ENCODE data around the gene CDK19.

The CDK19 gene

DNA sequence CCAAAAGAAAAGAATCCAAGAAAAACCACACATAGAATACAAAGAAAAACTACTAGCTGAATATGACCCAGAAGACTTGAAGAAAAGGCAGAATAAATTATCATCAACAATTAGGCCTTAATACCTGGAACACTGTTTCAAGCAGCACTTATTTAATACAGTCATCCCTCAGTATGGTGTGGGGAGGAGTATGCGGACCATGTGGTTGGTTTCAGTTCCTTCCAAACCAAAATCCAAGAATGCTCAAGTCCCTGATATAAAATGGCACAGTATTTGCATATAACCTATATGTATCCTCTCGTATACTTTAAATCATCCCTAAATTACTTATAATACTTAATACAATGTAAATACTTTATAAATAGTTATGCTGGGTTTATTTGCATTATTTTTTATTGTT is 16.1 kb downstream of the CDK19 start:
- Histone ChIP-seq H3K4me1 (ENCODE audit: control insufficient read depth in 2 of 2, insufficient read depth in 2 of 2, low read length in 2 of 2) (no peaks in the 10 kb centered on the region), H3K27ac (ENCODE audit: low read depth in 2 of 2, low read length in 2 of 2) (no peak overlapping the region), H3K4me3 (ENCODE audit: low read length in 2 of 2) (no peak overlapping the region), H3K36me3 (ENCODE audit: control insufficient read depth in 2 of 2, insufficient read depth in 2 of 2, low read length in 2 of 2) (no peaks in the 10 kb centered on the region), H3K27me3 (ENCODE audit: control insufficient read depth in 2 of 2, insufficient read depth in 2 of 2, low read length in 2 of 2) (no peaks in the 10 kb centered on the region), H3K9ac (ENCODE audit: low read depth in 1 of 2, low read length in 2 of 2) (no peak overlapping the region), H3K9me3 (ENCODE audit: control insufficient read depth in 2 of 2, low read length in 2 of 2) (peaks cover 0 to 3% of the 10 kb centered on the region in 2 donors)

GRCh38 chr6:110795271-110795670 is 20.0 kb downstream of the CDK19 start:
- no peaks in the 10 kb centered on the region for H3K9me3 ChIP-seq (ENCODE audit: control insufficient read depth in 2 of 2, low read length in 2 of 2)
- H3K4me3 ChIP-seq (ENCODE audit: low read length in 2 of 2), result no peak overlapping the region
- H3K4me1 ChIP-seq (ENCODE audit: control insufficient read depth in 2 of 2, insufficient read depth in 2 of 2, low read length in 2 of 2), result no peaks in the 10 kb centered on the region

DNA sequence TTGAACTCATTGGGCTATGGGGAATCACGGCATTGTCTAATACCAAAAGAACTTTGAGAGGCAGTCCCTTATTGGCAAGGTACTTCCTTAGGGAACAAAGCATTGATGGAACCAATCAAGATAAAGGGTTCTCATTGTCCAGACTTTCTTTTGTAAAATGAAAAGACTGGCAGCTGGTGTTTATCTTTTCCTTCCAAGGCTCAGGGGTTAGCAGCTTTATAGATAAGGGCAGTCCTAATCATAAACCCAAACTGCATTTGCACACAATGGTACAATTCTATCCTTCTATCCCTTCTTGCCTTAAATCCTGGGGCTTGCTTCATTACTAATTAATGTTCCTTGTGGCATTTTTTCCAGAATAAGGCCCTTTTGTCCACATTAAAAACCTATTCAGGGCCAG is 28.6 kb downstream of the CDK19 start:
- Histone ChIP-seq H3K9ac (ENCODE audit: low read depth in 1 of 2, low read length in 2 of 2) (no peak overlapping the region), H3K4me1 (ENCODE audit: control insufficient read depth in 2 of 2, insufficient read depth in 2 of 2, low read length in 2 of 2) (no peaks in the 10 kb centered on the region), H3K27ac (ENCODE audit: low read depth in 2 of 2, low read length in 2 of 2) (no peak overlapping the region), H3K36me3 (ENCODE audit: control insufficient read depth in 2 of 2, insufficient read depth in 2 of 2, low read length in 2 of 2) (no peaks in the 10 kb centered on the region), H3K4me3 (ENCODE audit: low read length in 2 of 2) (no peak overlapping the region), H3K9me3 (ENCODE audit: control insufficient read depth in 2 of 2, low read length in 2 of 2) (peaks cover 0 to 9% of the 10 kb centered on the region in 2 donors), H3K27me3 (ENCODE audit: control insufficient read depth in 2 of 2, insufficient read depth in 2 of 2, low read length in 2 of 2) (no peaks in the 10 kb centered on the region)

More at GRCh38 chr6:110795271-110795670, 20.0 kb downstream of the CDK19 start:
- H3K36me3 ChIP-seq (ENCODE audit: control insufficient read depth in 2 of 2, insufficient read depth in 2 of 2, low read length in 2 of 2), result no peaks in the 10 kb centered on the region
- H3K9ac ChIP-seq (ENCODE audit: low read depth in 1 of 2, low read length in 2 of 2), result no peak overlapping the region
- no peaks in the 10 kb centered on the region for H3K27me3 ChIP-seq (ENCODE audit: control insufficient read depth in 2 of 2, insufficient read depth in 2 of 2, low read length in 2 of 2)
- no peak overlapping the region for H3K27ac ChIP-seq (ENCODE audit: low read depth in 2 of 2, low read length in 2 of 2)

- H3K27ac ChIP-seq (ENCODE audit: low read depth in 2 of 2, low read length in 2 of 2), result no peak overlapping the region
- no peak overlapping the region for H3K4me3 ChIP-seq (ENCODE audit: low read length in 2 of 2)
Observed at GRCh38 chr6:110786271-110786670, 29.0 kb downstream of the CDK19 start.

DNA sequence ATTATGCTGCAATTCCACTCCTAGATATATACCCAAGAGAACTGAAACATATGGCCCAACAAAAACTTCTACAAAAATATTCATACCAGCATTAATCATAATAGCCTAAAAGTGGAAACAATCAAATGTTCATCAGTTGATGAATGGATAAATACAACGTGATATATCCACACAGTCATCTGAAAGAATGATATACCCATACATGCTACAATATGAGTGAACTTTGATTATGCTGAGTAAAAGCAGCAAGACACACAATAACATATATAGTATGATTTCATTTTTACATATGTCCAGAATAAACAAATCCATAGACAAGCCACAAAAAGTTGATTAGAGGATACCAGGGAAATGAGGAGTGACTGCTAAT is 30.7 kb downstream of the CDK19 start:
- Histone ChIP-seq H3K36me3 (ENCODE audit: control insufficient read depth in 2 of 2, insufficient read depth in 2 of 2, low read length in 2 of 2) (no peaks in the 10 kb centered on the region), H3K4me3 (ENCODE audit: low read length in 2 of 2) (no peak overlapping the region), H3K9ac (ENCODE audit: low read depth in 1 of 2, low read length in 2 of 2) (no peak overlapping the region), H3K27ac (ENCODE audit: low read depth in 2 of 2, low read length in 2 of 2) (no peak overlapping the region), H3K27me3 (ENCODE audit: control insufficient read depth in 2 of 2, insufficient read depth in 2 of 2, low read length in 2 of 2) (no peaks in the 10 kb centered on the region), H3K4me1 (ENCODE audit: control insufficient read depth in 2 of 2, insufficient read depth in 2 of 2, low read length in 2 of 2) (no peaks in the 10 kb centered on the region), H3K9me3 (ENCODE audit: control insufficient read depth in 2 of 2, low read length in 2 of 2) (peaks cover 0 to 9% of the 10 kb centered on the region in 2 donors)

More at GRCh38 chr6:110786271-110786670, 29.0 kb downstream of the CDK19 start:
- Histone ChIP-seq H3K4me1 (ENCODE audit: control insufficient read depth in 2 of 2, insufficient read depth in 2 of 2, low read length in 2 of 2) (no peaks in the 10 kb centered on the region), H3K36me3 (ENCODE audit: control insufficient read depth in 2 of 2, insufficient read depth in 2 of 2, low read length in 2 of 2) (no peaks in the 10 kb centered on the region), H3K9me3 (ENCODE audit: control insufficient read depth in 2 of 2, low read length in 2 of 2) (peaks cover 0 to 9% of the 10 kb centered on the region in 2 donors), H3K27me3 (ENCODE audit: control insufficient read depth in 2 of 2, insufficient read depth in 2 of 2, low read length in 2 of 2) (no peaks in the 10 kb centered on the region), H3K9ac (ENCODE audit: low read depth in 1 of 2, low read length in 2 of 2) (no peak overlapping the region)

DNA sequence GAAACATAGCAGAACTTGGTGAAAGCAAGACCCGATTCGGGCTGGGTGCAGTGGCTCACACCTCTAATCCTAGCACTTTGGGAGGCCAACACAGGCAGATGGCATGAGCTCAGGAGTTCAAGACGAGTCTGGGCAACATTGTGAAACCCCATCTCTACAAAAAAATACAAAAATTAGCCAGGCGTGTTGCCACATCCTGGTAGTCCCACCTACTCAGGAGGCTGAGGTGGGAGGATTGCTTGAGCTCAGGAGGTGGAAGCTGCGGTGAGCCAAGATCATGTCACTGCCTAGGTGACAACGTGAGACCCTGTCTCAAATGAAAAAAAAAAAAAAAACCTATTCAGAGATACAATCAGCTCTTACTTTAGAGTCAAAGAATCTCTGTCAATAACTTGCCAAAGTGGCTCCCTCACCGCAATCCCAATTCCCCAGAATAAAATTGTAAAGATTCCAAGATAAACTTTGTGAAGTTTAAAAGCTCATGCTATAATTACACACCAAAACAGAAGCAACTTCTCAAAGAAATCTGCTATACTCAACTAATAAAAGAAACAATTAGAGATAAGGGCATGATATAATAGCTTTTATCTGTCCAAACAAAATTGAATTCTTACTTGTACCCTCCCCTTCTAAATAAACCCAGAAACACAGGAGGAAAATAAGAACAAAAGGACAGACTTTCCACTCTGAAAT is 33.6 kb downstream of the CDK19 start:
- Histone ChIP-seq H3K27me3 (ENCODE audit: control insufficient read depth in 2 of 2, insufficient read depth in 2 of 2, low read length in 2 of 2) (no peaks in the 10 kb centered on the region), H3K27ac (ENCODE audit: low read depth in 2 of 2, low read length in 2 of 2) (no peak overlapping the region), H3K4me3 (ENCODE audit: low read length in 2 of 2) (no peak overlapping the region)

DNA sequence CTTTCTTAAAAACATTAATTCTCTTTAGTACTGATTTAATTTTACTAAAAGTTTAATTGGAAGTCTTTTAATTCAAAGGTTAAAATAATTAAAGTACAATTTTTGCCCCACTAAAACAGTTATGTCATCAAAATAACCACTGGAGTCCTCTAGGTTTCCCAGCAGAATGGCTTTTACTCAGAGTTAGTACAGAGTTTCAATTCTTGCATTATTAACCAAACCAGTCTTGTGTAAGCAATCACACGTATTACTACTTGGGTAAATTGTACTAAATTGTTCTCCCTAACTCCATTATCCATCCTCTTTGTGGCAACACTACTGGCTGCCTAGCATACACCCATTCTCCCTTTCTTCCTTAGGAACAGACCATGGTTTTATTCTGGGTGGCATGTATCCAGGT is 36.9 kb downstream of the CDK19 start:
- Histone ChIP-seq H3K36me3 (ENCODE audit: control insufficient read depth in 2 of 2, insufficient read depth in 2 of 2, low read length in 2 of 2) (no peaks in the 10 kb centered on the region), H3K9ac (ENCODE audit: low read depth in 1 of 2, low read length in 2 of 2) (no peak overlapping the region), H3K27ac (ENCODE audit: low read depth in 2 of 2, low read length in 2 of 2) (no peak overlapping the region), H3K9me3 (ENCODE audit: control insufficient read depth in 2 of 2, low read length in 2 of 2) (no peaks in the 10 kb centered on the region), H3K4me1 (ENCODE audit: control insufficient read depth in 2 of 2, insufficient read depth in 2 of 2, low read length in 2 of 2) (no peaks in the 10 kb centered on the region), H3K27me3 (ENCODE audit: control insufficient read depth in 2 of 2, insufficient read depth in 2 of 2, low read length in 2 of 2) (no peaks in the 10 kb centered on the region), H3K4me3 (ENCODE audit: low read length in 2 of 2) (no peak overlapping the region)

More for the DNA sequence above, 33.6 kb downstream of the CDK19 start:
- Histone ChIP-seq H3K9ac (ENCODE audit: low read depth in 1 of 2, low read length in 2 of 2) (no peak overlapping the region), H3K9me3 (ENCODE audit: control insufficient read depth in 2 of 2, low read length in 2 of 2) (no peaks in the 10 kb centered on the region), H3K4me1 (ENCODE audit: control insufficient read depth in 2 of 2, insufficient read depth in 2 of 2, low read length in 2 of 2) (no peaks in the 10 kb centered on the region), H3K36me3 (ENCODE audit: control insufficient read depth in 2 of 2, insufficient read depth in 2 of 2, low read length in 2 of 2) (no peaks in the 10 kb centered on the region)

DNA sequence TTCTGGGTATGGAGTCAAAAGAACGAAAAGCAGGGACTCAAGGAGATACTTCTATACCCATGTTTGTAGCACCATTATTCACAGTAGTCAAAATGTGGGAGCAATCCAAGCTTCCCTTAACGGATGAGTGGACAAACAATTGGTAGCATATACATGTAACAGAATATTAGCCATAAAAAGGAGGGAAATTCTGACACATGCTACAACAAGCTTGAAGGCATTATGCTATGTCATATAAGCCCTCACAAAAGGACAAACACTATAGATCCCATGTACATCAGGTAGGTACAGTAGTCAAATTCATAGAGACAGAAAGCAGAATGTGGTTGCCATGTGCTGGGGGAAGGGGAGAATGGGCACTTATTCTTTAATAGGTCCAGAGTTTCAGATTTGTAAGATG is 37.6 kb downstream of the CDK19 start:
- Histone ChIP-seq H3K4me3 (ENCODE audit: low read length in 2 of 2) (no peak overlapping the region), H3K27me3 (ENCODE audit: control insufficient read depth in 2 of 2, insufficient read depth in 2 of 2, low read length in 2 of 2) (no peaks in the 10 kb centered on the region), H3K9ac (ENCODE audit: low read depth in 1 of 2, low read length in 2 of 2) (no peak overlapping the region), H3K27ac (ENCODE audit: low read depth in 2 of 2, low read length in 2 of 2) (no peak overlapping the region), H3K36me3 (ENCODE audit: control insufficient read depth in 2 of 2, insufficient read depth in 2 of 2, low read length in 2 of 2) (no peaks in the 10 kb centered on the region), H3K9me3 (ENCODE audit: control insufficient read depth in 2 of 2, low read length in 2 of 2) (no peaks in the 10 kb centered on the region), H3K4me1 (ENCODE audit: control insufficient read depth in 2 of 2, insufficient read depth in 2 of 2, low read length in 2 of 2) (no peaks in the 10 kb centered on the region)

DNA sequence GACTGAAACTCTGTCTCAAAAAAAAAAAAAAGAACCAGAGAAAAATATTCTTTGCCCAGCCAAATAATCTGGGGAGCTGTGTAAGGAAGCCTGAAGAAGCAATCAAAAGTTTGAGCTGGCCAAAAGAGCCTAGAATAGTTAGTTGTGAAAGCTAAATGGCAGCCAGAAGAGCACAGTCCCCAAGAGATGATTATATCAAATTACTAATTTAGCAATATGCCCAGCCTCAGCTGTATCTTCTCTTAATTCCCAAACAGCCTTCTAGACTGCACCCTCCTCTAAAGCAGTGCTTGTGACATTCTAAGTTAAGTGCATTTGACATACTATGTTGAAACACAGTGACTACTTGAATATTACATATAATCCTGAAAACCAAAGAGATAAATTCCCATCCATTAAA is 38.9 kb downstream of the CDK19 start:
- Histone ChIP-seq H3K9me3 (ENCODE audit: control insufficient read depth in 2 of 2, low read length in 2 of 2) (no peaks in the 10 kb centered on the region), H3K36me3 (ENCODE audit: control insufficient read depth in 2 of 2, insufficient read depth in 2 of 2, low read length in 2 of 2) (no peaks in the 10 kb centered on the region), H3K4me1 (ENCODE audit: control insufficient read depth in 2 of 2, insufficient read depth in 2 of 2, low read length in 2 of 2) (no peaks in the 10 kb centered on the region), H3K27me3 (ENCODE audit: control insufficient read depth in 2 of 2, insufficient read depth in 2 of 2, low read length in 2 of 2) (no peaks in the 10 kb centered on the region), H3K9ac (ENCODE audit: low read depth in 1 of 2, low read length in 2 of 2) (no peak overlapping the region), H3K4me3 (ENCODE audit: low read length in 2 of 2) (no peak overlapping the region), H3K27ac (ENCODE audit: low read depth in 2 of 2, low read length in 2 of 2) (no peak overlapping the region)

- H3K9me3 ChIP-seq (ENCODE audit: control insufficient read depth in 2 of 2, low read length in 2 of 2), result no peaks in the 10 kb centered on the region
Observed at GRCh38 chr6:110769923-110770322, 45.3 kb downstream of the CDK19 start.

More at GRCh38 chr6:110769923-110770322, 45.3 kb downstream of the CDK19 start:
- Histone ChIP-seq H3K27me3 (ENCODE audit: control insufficient read depth in 2 of 2, insufficient read depth in 2 of 2, low read length in 2 of 2) (no peaks in the 10 kb centered on the region), H3K4me1 (ENCODE audit: control insufficient read depth in 2 of 2, insufficient read depth in 2 of 2, low read length in 2 of 2) (no peaks in the 10 kb centered on the region), H3K36me3 (ENCODE audit: control insufficient read depth in 2 of 2, insufficient read depth in 2 of 2, low read length in 2 of 2) (no peaks in the 10 kb centered on the region), H3K9ac (ENCODE audit: low read depth in 1 of 2, low read length in 2 of 2) (no peak overlapping the region), H3K4me3 (ENCODE audit: low read length in 2 of 2) (no peak overlapping the region), H3K27ac (ENCODE audit: low read depth in 2 of 2, low read length in 2 of 2) (no peak overlapping the region)
